Muscle layer of colon (tissue), 2 donors: ENCODE data around the gene SLC2A1.

ENCODE experiments used
- H3K27ac ChIP-seq: one replicate; pipeline ENCODE4 v1.7.0; 2013; ENCODE audit warnings: low read depth, mild to moderate bottlenecking, low read length, moderate library complexity
- H3K27me3 ChIP-seq, 2 donors: one replicate each; pipeline ENCODE4 v1.7.0; 2013; ENCODE audit warnings: low read length in 2 of 2, mild to moderate bottlenecking in 2 of 2; ENCODE audit not compliant: insufficient read depth in 2 of 2, control insufficient read depth in 1 of 2
- H3K36me3 ChIP-seq: one replicate; pipeline ENCODE4 v1.7.0; 2013; ENCODE audit warnings: mild to moderate bottlenecking, low read length; ENCODE audit not compliant: insufficient read depth
- H3K4me1 ChIP-seq: one replicate; pipeline ENCODE4 v1.7.0; 2013; ENCODE audit warnings: mild to moderate bottlenecking, low read length; ENCODE audit not compliant: insufficient read depth
- H3K4me3 ChIP-seq, 2 donors: one replicate each; pipeline ENCODE4 v1.7.0; 2013; ENCODE audit warnings: low read length in 2 of 2, low read depth in 1 of 2, mild to moderate bottlenecking in 1 of 2, moderate library complexity in 1 of 2
- H3K9ac ChIP-seq: one replicate; pipeline ENCODE4 v1.7.0; 2013; ENCODE audit warnings: low read length
- H3K9me3 ChIP-seq: one replicate; pipeline ENCODE4 v1.7.0; 2013; ENCODE audit warnings: mild to moderate bottlenecking, low read length
- donor health status: abdominal sarcoma.
- donor health status: Adenocarcinoma of cecum.

Gene SLC2A1

DNA sequence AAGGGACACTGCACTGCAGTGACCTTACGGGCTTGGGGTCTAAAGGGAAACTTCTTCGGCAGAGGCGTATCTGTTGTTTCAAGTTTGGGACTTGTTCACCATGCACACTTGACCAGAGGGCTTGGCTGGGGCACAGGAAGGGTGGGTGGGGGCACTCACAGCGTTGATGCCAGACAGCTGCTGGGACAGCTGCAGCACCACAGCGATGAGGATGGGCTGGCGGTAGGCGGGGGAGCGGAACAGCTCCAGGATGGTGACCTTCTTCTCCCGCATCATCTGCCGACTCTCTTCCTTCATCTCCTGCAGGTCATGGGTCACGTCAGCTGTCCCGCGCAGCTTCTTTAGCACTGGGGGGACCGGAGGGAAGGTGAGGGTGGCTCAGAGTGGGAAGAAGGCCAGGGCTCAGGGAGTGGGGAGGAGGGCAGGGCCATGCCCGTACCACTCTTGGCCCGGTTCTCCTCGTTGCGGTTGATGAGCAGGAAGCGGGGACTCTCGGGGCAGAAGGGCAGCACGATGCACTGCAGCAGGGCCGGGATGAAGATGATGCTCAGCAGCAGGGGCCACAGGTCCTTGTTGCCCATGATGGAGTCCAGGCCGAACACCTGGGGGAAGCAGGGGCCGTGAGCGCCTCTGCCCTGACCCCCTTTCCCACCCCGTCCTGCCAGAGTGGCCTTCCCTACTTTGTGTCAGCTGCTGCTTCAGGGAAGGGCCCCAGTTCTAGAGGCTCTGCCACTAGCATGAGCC, 29.1 kb downstream of the SLC2A1 start:
- Histone ChIP-seq H3K36me3 (peaks cover 11% of the 10 kb centered on the region), H3K9ac (no peak overlapping the region), H3K4me1 (peaks cover 11% of the 10 kb centered on the region), H3K27me3 (no peaks in the 10 kb centered on the region), H3K9me3 (no peaks in the 10 kb centered on the region), H3K27ac (no peak overlapping the region), H3K4me3 (no peak overlapping the region)

DNA sequence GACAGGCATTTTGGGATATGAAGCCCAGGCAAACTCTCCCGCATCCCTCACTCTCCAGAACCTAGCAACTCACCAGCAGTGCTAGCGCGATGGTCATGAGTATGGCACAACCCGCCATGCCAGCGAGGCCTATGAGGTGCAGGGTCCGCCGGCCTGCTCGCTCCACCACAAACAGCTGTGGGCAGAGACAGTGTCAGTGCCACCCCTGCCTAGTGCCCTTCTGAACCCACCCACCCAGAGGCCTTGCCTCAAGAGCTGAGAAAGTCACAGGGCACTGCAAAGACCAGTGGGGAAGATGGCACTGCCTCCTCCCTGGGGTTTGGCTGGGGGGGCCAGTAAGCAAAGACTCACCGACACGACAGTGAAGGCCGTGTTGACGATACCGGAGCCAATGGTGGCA, 29.8 kb downstream of the SLC2A1 start:
- Histone ChIP-seq H3K9ac (no peak overlapping the region), H3K36me3 (peaks cover 11% of the 10 kb centered on the region), H3K27me3 (no peaks in the 10 kb centered on the region), H3K27ac (no peak overlapping the region), H3K4me3 (no peak overlapping the region), H3K4me1 (peaks cover 11% of the 10 kb centered on the region), H3K9me3 (no peaks in the 10 kb centered on the region)

DNA sequence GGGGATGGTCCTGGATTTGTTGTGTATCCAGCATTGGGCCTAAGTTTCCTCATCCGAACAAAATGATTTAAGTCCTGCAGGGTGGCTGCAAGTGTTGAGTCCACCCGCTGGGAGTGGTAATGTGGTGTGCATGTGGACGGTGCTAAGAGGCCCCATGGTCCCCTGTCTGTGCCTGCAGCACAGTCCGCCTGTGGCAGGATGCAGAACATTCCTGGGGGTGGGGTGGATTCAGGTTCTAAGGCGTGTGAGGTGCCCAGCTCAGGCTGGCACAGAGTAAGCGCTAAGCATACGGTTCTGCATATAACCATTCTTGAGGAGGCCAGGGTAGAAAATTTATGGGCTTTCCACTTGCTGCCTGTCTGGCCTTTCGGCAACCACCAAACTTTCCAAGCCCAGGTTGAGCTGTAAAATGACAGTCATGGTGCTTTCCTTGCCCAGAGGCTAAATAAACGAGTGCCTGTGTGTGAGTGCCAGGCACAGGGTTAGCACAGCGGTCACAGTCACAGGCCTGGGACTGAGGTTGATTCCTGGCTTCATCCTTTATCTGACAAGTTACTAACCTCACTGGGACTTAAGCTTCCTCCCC, 30.7 kb downstream of the SLC2A1 start:
- Histone ChIP-seq H3K9ac (no peak overlapping the region), H3K27me3 (no peaks in the 10 kb centered on the region), H3K4me1 (peaks cover 16% of the 10 kb centered on the region), H3K4me3 (no peak overlapping the region), H3K9me3 (no peaks in the 10 kb centered on the region), H3K27ac (no peak overlapping the region), H3K36me3 (peaks cover 11% of the 10 kb centered on the region)

DNA sequence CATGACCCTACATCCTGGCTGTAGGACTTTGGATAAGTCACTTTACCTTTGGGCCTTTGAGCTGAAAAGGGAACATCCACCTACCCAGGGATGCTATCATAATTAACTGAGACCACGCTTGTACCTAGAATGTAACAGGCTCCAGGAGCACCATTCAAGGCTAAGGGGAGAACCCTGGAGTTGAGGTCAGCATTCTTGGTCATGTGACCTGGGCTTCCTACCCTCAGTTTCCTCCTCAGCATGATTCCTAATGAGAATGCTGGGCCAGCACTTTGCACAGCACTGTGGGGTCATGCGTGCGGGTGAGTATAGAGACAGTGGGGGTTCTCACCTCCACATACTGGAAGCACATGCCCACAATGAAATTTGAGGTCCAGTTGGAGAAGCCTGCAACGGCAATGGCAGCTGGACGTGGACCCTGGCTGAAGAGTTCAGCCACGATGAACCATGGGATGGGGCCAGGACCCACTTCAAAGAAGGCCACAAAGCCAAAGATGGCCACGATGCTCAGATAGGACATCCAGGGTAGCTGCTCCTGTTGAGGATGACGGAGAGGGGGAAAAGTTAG, 31.3 kb downstream of the SLC2A1 start:
- Histone ChIP-seq H3K27ac (no peak overlapping the region), H3K4me1 (peaks cover 16% of the 10 kb centered on the region)

DNA sequence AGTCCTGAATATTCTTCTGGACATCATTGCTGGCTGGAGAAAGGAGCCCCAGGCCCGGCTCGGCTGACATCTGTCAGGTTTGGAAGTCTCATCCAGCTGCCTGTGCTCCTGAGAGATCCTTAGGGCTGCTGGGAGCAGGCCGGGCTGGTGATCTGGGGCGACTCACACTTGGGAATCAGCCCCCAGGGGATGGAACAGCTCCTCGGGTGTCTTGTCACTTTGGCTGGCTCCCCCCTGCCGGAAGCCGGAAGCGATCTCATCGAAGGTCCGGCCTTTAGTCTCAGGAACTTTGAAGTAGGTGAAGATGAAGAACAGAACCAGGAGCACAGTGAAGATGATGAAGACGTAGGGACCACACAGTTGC, 31.8 kb downstream of the SLC2A1 start:
- no peak overlapping the region for H3K27ac ChIP-seq
- no peak overlapping the region for H3K4me3 ChIP-seq
- no peak overlapping the region for H3K9ac ChIP-seq
- no peaks in the 10 kb centered on the region for H3K27me3 ChIP-seq
- no peaks in the 10 kb centered on the region for H3K9me3 ChIP-seq
- peaks cover 16% of the 10 kb centered on the region for H3K4me1 ChIP-seq
- peaks cover 11% of the 10 kb centered on the region for H3K36me3 ChIP-seq

More for the DNA sequence above, 31.3 kb downstream of the SLC2A1 start:
- H3K9me3 ChIP-seq, result no peaks in the 10 kb centered on the region
- H3K9ac ChIP-seq, result no peak overlapping the region
- H3K4me3 ChIP-seq, result no peak overlapping the region
- H3K36me3 ChIP-seq, result peaks cover 11% of the 10 kb centered on the region
- H3K27me3 ChIP-seq, result no peaks in the 10 kb centered on the region

DNA sequence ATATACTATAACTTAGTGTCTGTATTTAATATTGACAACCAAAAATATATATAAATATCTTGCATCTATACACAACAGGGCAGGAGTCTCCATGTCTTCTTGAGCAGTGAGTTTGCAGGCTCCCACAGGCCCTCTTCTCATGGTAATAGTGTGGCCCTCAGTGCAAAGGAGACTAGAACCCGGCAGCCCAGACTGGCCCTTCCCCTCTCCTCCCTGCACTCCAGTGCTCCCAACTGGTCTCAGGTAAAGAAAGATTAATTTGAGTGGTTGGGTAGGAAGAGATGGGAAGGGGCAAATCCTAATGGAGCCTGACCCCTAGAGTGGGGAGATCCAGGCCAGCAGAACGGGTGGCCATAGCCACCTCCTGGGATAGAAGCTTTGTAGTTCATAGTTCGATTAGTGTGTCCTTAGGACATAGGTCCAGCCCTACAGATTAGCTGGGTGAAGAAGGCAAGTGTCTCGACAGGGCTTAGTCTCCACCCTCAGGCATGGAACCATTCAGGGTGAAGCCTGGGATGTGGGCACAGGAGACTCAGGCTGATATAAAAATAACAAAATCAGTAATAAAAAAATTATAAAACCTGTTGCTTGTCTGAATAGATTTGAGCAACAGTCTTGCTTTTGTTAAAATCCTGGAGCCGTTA, 32.3 kb downstream of the SLC2A1 start:
- H3K27ac ChIP-seq, result no peak overlapping the region
- peaks cover 11% of the 10 kb centered on the region for H3K36me3 ChIP-seq
- no peaks in the 10 kb centered on the region for H3K27me3 ChIP-seq
- no peak overlapping the region for H3K4me3 ChIP-seq
- peaks cover 16% of the 10 kb centered on the region for H3K4me1 ChIP-seq
- no peak overlapping the region for H3K9ac ChIP-seq
- no peaks in the 10 kb centered on the region for H3K9me3 ChIP-seq

DNA sequence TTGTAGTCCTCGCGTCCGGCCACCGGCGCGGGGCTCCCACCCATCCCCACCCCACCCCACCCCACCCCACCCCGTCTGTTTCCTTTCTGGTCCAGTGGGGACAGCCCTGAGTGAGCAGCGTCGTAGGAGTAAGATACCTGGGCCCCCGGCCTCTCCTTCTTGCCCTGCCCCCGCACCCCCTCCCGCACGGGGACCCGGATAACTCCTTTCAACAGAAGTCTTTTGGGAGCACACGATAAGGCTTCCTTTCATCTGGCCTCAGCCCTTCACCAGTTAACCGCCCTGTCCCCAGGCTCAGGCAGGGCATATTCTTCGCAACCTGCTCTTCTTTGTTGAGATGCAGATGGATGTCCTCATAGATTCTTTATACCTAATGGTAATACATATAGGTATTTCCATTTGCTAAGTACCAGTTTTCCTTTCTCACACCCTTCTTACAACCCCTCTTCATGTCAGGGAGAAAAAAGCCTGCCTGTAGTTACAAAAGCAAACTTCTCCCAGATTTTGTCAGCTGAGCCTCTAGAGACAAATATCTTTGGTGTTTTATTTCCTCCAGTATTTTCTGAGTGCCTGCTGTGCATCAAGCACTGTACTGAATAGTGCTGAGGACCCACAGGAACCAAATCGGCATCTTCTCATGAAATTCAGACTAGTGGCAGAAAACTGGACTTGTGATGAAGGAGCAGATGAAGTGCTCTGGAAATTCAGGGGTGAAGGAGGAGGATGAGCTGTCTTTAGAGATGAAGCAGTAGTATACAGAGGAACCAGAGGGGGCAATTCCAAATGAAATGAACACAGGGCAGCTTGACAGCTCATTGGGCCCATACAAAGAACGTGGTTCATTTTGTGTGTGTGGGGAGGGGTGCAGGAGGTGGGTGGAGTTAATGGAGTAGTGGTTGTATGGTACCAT, 33.6 kb downstream of the SLC2A1 start:
- H3K9me3 ChIP-seq, result no peaks in the 10 kb centered on the region
- peak overlapping the region; percentile 31 for H3K9ac ChIP-seq
- H3K27ac ChIP-seq, result peak overlapping the region; percentile 100
- peaks cover 11% of the 10 kb centered on the region for H3K36me3 ChIP-seq
- no peaks in the 10 kb centered on the region for H3K27me3 ChIP-seq
- H3K4me3 ChIP-seq, result peak overlapping the region; percentile 68 to 84
- H3K4me1 ChIP-seq, result peaks cover 12% of the 10 kb centered on the region

DNA sequence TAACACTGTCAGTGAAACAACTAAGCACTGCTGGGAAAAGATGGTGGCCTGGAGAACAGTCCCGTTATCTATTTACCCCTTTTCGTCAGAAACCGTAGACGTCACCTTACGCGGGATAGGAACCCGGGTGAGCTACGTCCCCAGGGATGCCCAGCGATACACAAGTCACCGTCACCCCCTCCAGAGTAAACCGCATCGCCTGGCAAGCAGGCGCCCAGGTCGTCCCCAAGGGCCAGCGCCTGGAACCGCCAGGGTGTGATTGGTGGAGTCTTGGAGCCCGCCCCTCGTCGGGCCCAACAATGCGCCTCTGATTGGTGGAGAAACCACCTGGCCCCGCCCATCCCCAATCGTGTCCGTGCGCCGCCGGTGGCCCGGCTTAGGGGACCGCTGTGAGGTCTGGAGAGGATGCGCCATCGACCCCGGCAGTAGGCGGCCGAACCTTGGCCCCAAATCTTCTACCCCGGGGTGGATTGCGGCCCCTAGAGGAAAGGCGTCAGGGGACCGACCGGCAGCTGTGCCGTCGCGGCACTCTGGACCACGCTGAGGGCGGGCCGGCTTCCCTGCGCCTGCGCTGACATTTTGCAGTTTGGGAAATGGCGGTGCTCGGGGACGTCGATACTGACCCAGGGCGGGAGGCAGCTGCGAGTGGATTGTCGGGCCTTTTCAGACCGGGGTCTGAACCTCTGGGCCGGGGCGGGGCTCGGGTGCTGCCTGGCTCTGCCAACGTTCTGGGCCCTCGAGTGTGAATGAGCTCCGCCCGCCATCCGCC, 34.4 kb downstream of the SLC2A1 start:
- H3K9ac ChIP-seq, result peak overlapping the region; percentile 62
- no peaks in the 10 kb centered on the region for H3K27me3 ChIP-seq
- H3K27ac ChIP-seq, result peak overlapping the region; percentile 100
- H3K4me3 ChIP-seq, result peak overlapping the region; percentile 68 to 84
- peaks cover 3% of the 10 kb centered on the region for H3K36me3 ChIP-seq
- H3K4me1 ChIP-seq, result peaks cover 12% of the 10 kb centered on the region
- H3K9me3 ChIP-seq, result no peaks in the 10 kb centered on the region

DNA sequence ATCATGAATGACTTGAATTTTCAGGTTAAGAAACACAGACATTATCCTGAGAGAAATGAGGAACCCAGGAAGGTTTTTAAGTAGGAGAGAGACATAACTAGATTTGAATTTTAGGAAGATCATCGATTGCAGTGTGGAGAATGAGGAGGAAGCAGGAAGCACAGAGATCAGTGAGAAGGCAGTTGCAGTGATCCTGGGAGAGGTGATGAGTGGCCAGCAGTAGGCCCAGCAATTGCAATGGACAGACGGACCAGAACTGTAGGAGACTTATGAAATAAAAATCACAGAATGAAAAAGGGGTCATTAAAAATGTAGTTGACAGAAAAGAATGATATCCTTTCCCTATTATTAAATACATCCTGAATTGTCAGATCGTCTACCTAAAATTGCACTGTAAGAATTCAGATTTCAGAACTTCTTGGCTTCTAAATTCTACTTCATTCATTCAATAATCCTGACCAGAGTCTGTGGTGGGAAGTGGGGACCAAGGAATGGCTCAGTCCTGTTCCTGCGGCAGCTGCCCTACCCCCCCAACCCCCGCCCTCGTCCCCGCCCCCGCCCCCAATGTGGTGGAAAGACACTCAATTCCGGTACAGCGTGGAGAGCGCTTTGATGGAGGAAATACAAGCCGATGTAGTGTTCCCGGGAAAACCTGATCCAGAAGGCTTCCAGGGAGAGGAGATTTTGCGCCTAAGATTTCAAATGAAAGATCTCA, 35.1 kb downstream of the SLC2A1 start:
- H3K27me3 ChIP-seq, result no peaks in the 10 kb centered on the region
- H3K4me3 ChIP-seq, result peak overlapping the region; percentile 68 to 84
- H3K27ac ChIP-seq, result peak overlapping the region; percentile 100
- peaks cover 12% of the 10 kb centered on the region for H3K4me1 ChIP-seq
- H3K36me3 ChIP-seq, result no peaks in the 10 kb centered on the region
- H3K9me3 ChIP-seq, result no peaks in the 10 kb centered on the region
- H3K9ac ChIP-seq, result peak overlapping the region; percentile 62

DNA sequence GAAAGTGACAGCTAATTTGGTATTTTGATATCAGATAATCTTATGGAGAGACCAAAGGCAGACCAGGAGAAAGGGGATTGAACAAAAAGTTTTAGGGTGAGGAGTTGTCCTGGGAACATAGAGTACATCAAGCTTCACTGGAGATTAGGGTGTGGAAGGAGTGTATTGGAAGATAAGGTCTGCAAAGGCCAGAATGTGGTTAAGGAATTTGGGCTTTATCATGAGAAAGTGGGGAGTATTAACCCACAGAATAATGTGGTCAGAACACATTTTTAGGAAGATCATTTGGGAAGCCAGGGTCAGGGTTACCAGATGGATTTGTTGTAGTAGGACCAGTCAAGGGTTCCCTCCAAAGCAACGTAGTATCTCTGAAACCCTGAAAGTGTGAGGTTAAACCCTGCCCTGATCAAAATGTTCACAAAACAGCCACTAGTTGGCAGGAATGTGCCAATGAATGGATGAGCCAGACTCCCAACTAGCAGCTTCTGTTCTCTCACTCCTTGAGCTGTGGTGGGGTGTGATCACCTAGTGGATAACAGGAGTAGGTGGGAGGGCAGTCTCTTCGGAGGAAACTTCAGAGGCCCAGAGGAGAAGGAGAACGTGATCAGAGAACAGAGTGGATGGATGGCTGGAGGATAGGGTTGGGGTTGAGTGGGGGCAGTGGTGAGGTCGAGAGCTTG, 35.8 kb downstream of the SLC2A1 start:
- no peaks in the 10 kb centered on the region for H3K9me3 ChIP-seq
- H3K4me3 ChIP-seq, result no peak overlapping the region
- H3K27me3 ChIP-seq, result no peaks in the 10 kb centered on the region
- peaks cover 12% of the 10 kb centered on the region for H3K4me1 ChIP-seq
- H3K36me3 ChIP-seq, result no peaks in the 10 kb centered on the region
- no peak overlapping the region for H3K9ac ChIP-seq
- H3K27ac ChIP-seq, result no peak overlapping the region
